Sigmoid colon (tissue), 7 donors: ENCODE results near the gene IL31. TPM values are rescaled to one million over a fixed set of nuclear protein-coding genes. Genes with fewer than 3 reads are reported as not detected.

Experiments
- polyA plus RNA-seq, 3 donors: library from polyadenylated mRNA; stranded (reverse); fragments of 200-250 nt; gene quantifications; one replicate each; pipeline ENCODE4 v1.2.3, GENCODE V29; 2013
- small RNA-seq, 3 donors: library from RNA; depleted of rRNA; stranded (forward); fragments of <200 nt; gene quantifications; one replicate each; pipeline ENCODE3, GENCODE V24; 2016
- total RNA-seq, 4 donors: library from RNA; depleted of rRNA; stranded (reverse); fragments of >200 nt; gene quantifications; one replicate each; pipeline ENCODE4 v1.1.0, GENCODE V29; 2016
- donor health status: healthy with polysubstance abuse.
- donor health status: Bipolar disorder and iron deficiency.
- donor health status: healthy.

Gene IL31
- total and polyA plus RNA-seq, 7 donors, result not detected

Small RNA genes within 50 kb of the gene (small RNA-seq; reads per million reads assigned to genes)
- gene DIABLO, result 0.36 to 2.2 (median 0.65) reads per million in 3 donors

Other genes with a start within 250 kb of the IL31 start
- 1 to 10 TPM; 6.2 to 6.9 (median 6.5) TPM for gene BCL7A, start 152.3 kb downstream of the IL31 start, total RNA-seq
- gene BCL7A, start 152.3 kb downstream of the IL31 start, polyA plus RNA-seq, result 1 to 10 TPM; 1.2 to 7.4 (median 3.5) TPM
- gene MLXIP, start 95.5 kb downstream of the IL31 start, total RNA-seq, result 10 to 100 TPM; 32.9 to 87.5 (median 57.3) TPM
- 100 to 1,000 TPM in 1 of 3 donors, 10 to 100 TPM in 2; 15.6 to 141 (median 35.4) TPM for gene MLXIP, start 95.5 kb downstream of the IL31 start, polyA plus RNA-seq
- 1 to 10 TPM in 2 of 4 donors, under 1 TPM in 1, not detected in 1; 0.54 to 4.4 (median 1.9) TPM for gene LRRC43, start 8.9 kb upstream of the IL31 start, total RNA-seq
- gene LRRC43, start 8.9 kb upstream of the IL31 start, polyA plus RNA-seq, result under 1 TPM in 1 of 3 donors, not detected in 2; 0.19 TPM
- under 1 TPM in 2 of 4 donors, not detected in 2; under 0.01 to 0.55 TPM for gene B3GNT4, start 29.5 kb upstream of the IL31 start, total RNA-seq
- 1 to 10 TPM in 1 of 3 donors, under 1 TPM in 2; 0.46 to 1.0 (median 0.60) TPM for gene B3GNT4, start 29.5 kb upstream of the IL31 start, polyA plus RNA-seq
- 10 to 100 TPM; 43.4 to 56.7 (median 50.7) TPM for gene DIABLO, start 51.8 kb upstream of the IL31 start, total RNA-seq
- 10 to 100 TPM; 55.5 to 61.3 (median 55.9) TPM for gene DIABLO, start 51.8 kb upstream of the IL31 start, polyA plus RNA-seq
- gene VPS33A, start 92.3 kb upstream of the IL31 start, total RNA-seq, result 10 to 100 TPM; 13.0 to 17.8 (median 16.4) TPM
- gene VPS33A, start 92.3 kb upstream of the IL31 start, polyA plus RNA-seq, result 10 to 100 TPM in 2 of 3 donors, 1 to 10 TPM in 1; 9.6 to 17.0 (median 10.6) TPM
- gene CLIP1, start 248.4 kb upstream of the IL31 start, total RNA-seq, result 100 to 1,000 TPM; 159 to 257 (median 196) TPM
- 10 to 100 TPM; 16.8 to 20.1 (median 19.5) TPM for gene CLIP1, start 248.4 kb upstream of the IL31 start, polyA plus RNA-seq